Measurements from ENCODE around the gene PUM2.

Gene PUM2

DNA sequence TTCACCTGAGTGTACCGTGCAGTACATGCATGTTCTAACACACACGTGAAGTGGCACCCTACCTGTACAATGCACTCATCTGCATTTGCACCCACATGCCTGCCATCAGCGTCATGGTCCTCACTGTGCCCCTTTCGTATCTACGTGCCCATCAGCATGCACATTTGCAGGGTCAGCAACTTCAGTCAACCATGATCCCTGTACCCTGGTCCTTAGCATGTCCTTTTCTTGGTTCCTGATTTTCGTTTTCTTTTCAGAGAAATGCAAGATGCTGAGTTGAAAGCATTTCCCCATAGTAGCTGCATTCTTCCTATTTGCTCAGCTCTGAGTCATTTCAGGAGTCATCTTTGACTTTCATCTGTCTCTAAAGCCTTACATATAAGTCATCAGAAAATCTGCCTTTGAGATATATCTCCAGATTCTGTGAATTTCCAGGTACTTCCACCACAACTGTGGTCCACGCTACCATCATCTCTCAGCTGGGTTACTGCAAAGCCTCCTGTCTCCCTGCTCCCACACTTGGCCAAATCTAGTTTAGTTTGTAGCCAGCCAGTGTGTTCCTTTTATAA, 14.7 kb upstream of the PUM2 start:
- H3K27me3 Mint-ChIP-seq: peaks cover 11% of the 10 kb centered on the region
- H3K27ac Mint-ChIP-seq (ENCODE audit: low read depth): no peak overlapping the region
- no peak for DNase-seq (ENCODE audit: low spot score in 2 of 2)
- ATAC-seq (replicated peaks; ENCODE audit: extremely low read depth, poor library complexity, severe bottlenecking): no peak
- H3K4me3 Mint-ChIP-seq: no peak overlapping the region
- no peaks in the 10 kb centered on the region for H3K9me3 Mint-ChIP-seq
- H3K36me3 Mint-ChIP-seq (ENCODE audit: insufficient read depth): no peaks in the 10 kb centered on the region
- no peaks in the 10 kb centered on the region for H3K4me1 Mint-ChIP-seq

DNA sequence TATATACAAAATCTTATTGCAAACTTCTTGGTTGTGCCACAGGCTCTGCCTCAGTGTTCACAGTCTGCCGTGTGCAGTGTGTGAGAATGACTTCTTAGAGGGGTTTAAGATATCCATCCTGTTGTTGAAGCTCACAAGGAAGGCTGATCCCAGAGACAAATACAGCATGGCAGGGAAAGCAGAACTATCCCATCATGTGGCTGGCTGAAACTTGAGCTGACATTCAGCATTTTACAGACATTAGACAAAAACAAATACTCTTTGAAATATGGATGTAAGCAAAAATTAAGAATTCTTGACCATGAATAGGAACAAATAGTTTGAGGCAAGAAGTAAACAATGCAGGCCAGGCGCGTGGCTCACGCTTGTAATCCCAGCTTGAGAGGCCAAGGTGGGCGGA, 12.9 kb upstream of the PUM2 start:
- no peak overlapping the region for H3K27ac Mint-ChIP-seq (ENCODE audit: low read depth)
- ATAC-seq (replicated peaks; ENCODE audit: extremely low read depth, poor library complexity, severe bottlenecking) (no peak), DNase-seq (ENCODE audit: low spot score in 2 of 2) (no peak)
- no peaks in the 10 kb centered on the region for H3K36me3 Mint-ChIP-seq (ENCODE audit: insufficient read depth)
- H3K9me3 Mint-ChIP-seq: no peaks in the 10 kb centered on the region
- no peak overlapping the region for H3K4me3 Mint-ChIP-seq
- H3K4me1 Mint-ChIP-seq: no peaks in the 10 kb centered on the region
- H3K27me3 Mint-ChIP-seq: no peaks in the 10 kb centered on the region

DNA sequence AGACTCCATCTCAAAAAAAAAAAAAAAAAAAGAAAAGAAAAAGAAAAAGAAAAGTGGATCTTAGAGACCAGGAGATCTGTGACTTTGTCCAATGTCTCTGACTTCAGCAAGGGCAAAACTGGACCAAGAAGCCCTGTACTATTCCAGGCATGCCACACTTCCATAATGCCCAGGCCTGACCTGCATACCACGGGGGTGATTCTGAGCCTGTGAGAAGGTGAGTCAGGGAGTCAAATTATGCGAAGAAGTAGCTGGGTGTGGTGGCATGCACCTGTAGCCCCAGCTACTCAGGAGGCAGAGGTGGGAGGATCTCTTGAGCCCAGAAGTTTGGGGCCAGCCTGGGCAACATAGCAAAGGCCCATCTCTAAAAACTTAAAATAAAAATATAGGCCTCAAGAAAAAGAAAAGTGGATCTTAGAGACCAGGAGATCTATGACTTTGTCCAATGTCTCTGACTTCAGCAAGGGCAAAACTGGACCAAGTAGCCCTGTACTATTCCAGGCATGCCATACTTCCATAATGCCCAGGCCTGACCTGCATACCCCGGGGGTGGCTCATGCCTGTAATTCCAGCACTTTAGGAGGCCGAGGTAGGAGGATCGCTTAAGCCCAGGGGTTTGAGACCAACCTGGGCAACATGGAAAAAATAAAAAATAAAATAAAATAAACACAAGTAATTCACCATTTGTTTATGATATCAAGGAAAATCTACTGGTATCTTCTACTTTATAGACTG, 12.2 kb upstream of the PUM2 start:
- Mint-ChIP-seq H3K36me3 (ENCODE audit: insufficient read depth) (no peaks in the 10 kb centered on the region), H3K27me3 (no peaks in the 10 kb centered on the region), H3K27ac (ENCODE audit: low read depth) (no peak overlapping the region), H3K4me3 (no peak overlapping the region), H3K9me3 (no peaks in the 10 kb centered on the region), H3K4me1 (no peaks in the 10 kb centered on the region)
- ATAC-seq (replicated peaks; ENCODE audit: extremely low read depth, poor library complexity, severe bottlenecking): no peak
- no peak for DNase-seq (ENCODE audit: low spot score in 2 of 2)

DNA sequence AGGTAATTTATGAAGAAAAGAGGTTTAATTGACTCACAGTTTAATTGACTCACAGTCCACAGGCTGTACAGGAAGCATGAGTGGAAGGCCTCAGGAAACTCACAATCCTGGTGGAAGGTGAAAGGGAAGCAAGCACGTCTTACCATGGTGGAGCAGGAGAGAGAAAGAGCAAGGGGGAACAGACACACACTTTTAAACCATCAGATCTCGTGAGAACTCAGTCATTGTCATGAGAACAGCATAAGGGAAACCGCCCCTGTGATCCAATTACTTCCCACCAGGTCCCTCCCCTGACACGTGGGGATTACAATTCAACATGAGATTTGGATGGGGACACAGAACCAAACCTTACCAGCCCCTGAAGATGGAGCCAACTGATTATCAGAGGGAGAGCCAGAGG, 11.2 kb upstream of the PUM2 start:
- no peaks in the 10 kb centered on the region for H3K36me3 Mint-ChIP-seq (ENCODE audit: insufficient read depth)
- no peak overlapping the region for H3K27ac Mint-ChIP-seq (ENCODE audit: low read depth)

DNA sequence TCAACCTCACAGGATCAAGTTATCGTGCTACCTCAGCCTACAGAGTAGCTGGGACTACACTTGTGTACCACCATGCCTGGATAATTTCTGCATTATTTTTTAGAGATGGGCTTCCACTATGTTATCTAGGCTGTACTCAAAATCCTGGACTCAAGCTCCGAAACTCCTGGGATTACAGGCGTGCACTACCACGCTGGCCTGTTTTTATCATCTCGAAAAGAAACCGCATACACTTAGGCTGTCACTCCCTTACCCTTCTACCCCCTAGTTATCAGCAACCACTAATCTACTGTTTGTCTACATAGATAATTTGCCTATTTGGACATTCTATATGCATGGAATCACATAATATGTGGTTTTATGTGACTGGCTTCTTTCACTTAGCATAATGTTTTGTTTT, 8.5 kb upstream of the PUM2 start:
- Mint-ChIP-seq H3K27me3 (no peaks in the 10 kb centered on the region), H3K27ac (ENCODE audit: low read depth) (no peak overlapping the region), H3K9me3 (no peaks in the 10 kb centered on the region), H3K4me3 (no peak overlapping the region), H3K36me3 (ENCODE audit: insufficient read depth) (no peaks in the 10 kb centered on the region), H3K4me1 (no peaks in the 10 kb centered on the region)
- ATAC-seq (replicated peaks; ENCODE audit: extremely low read depth, poor library complexity, severe bottlenecking) (no peak), DNase-seq (ENCODE audit: low spot score in 2 of 2) (no peak)

More for the DNA sequence above, 11.2 kb upstream of the PUM2 start:
- H3K9me3 Mint-ChIP-seq: no peaks in the 10 kb centered on the region
- H3K4me1 Mint-ChIP-seq: no peaks in the 10 kb centered on the region
- no peak overlapping the region for H3K4me3 Mint-ChIP-seq
- ATAC-seq (replicated peaks; ENCODE audit: extremely low read depth, poor library complexity, severe bottlenecking): no peak
- no peak for DNase-seq (ENCODE audit: low spot score in 2 of 2)
- H3K27me3 Mint-ChIP-seq: no peaks in the 10 kb centered on the region

DNA sequence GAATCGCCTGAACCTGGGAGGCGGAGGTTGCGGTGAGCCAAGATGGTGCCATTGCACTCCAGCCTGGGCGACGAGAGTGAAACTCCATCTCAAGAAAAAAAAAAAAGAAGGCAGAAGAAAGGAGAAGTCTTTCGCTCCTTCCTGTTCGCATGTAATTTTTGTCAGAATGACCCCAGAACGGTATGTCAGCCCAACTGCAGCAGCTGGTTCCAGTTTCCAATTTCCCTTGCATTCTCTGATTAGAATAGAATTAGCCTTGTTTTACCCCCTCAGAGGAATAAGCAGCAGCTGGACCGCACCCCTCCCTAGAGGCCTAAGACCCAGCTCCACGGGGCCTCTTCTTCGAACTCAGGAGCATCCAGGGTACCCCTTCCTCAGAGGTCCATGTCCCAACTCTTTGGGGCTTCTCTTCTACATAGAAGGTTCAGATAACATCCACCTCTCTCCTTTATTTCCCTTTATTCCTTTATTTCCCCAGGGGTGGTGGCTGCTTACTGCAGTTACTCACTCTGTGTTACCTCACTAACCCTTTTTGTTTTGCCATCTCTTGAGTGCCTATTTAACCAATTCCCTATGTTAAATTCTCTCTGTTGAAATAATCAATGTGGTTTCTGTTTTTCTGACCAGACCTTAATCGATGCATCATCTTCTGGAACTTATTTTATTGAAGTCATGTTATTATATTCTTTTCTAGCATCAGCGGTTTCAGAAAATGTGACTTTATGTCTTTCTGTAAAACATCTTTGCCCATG, 7.2 kb upstream of the PUM2 start:
- no peaks in the 10 kb centered on the region for H3K36me3 Mint-ChIP-seq (ENCODE audit: insufficient read depth)
- no peaks in the 10 kb centered on the region for H3K9me3 Mint-ChIP-seq
- no peak overlapping the region for H3K27ac Mint-ChIP-seq (ENCODE audit: low read depth)
- DNase-seq (ENCODE audit: low spot score in 2 of 2) (no peak), ATAC-seq (replicated peaks; ENCODE audit: extremely low read depth, poor library complexity, severe bottlenecking) (no peak)
- no peaks in the 10 kb centered on the region for H3K4me1 Mint-ChIP-seq
- no peak overlapping the region for H3K4me3 Mint-ChIP-seq
- no peaks in the 10 kb centered on the region for H3K27me3 Mint-ChIP-seq

DNA sequence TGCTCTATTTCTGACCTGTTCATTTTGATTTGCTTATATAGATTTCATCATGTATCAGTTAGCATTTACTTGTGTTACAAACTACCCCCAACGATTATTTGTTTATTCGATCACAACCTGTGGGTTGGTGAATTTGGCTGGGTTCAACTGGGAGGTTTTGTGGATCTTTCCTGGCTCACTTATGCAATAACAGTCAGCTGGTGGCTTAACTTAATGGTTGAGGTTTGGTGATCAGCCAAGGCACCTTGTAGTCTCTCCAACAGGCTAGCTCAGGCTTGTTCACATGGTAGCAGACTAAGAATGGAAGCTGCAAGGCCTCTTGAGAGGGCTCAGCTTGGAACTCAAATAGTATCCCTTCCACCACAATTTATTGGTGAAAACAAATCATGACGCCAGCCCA, 5.4 kb upstream of the PUM2 start:
- no peak overlapping the region for H3K4me3 Mint-ChIP-seq
- no peaks in the 10 kb centered on the region for H3K9me3 Mint-ChIP-seq
- H3K36me3 Mint-ChIP-seq (ENCODE audit: insufficient read depth): no peaks in the 10 kb centered on the region
- H3K27ac Mint-ChIP-seq (ENCODE audit: low read depth): no peak overlapping the region
- no peaks in the 10 kb centered on the region for H3K27me3 Mint-ChIP-seq
- ATAC-seq (replicated peaks; ENCODE audit: extremely low read depth, poor library complexity, severe bottlenecking) (no peak), DNase-seq (ENCODE audit: low spot score in 2 of 2) (no peak)
- no peaks in the 10 kb centered on the region for H3K4me1 Mint-ChIP-seq

DNA sequence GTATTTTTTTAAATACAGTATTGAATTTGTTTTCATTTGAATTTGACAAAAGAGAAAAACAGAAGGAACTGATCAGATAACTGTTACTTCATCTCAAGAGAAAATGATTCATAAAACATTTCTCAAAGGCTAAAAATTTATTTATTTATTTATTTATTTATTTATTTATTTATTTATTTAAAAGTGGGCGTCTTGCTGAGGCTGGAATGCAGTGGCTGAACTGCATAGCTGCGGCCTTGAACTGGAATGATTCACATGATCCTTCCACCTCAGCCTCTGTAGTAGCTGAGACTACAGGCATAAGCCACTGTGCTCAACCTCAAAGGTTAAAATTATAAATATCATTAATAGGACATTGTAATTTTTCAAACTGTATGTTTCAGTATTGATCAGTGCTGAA, 4.5 kb upstream of the PUM2 start:
- Mint-ChIP-seq H3K4me1 (peaks cover under 1% of the 10 kb centered on the region), H3K27me3 (no peaks in the 10 kb centered on the region), H3K4me3 (no peak overlapping the region), H3K9me3 (no peaks in the 10 kb centered on the region), H3K36me3 (ENCODE audit: insufficient read depth) (peaks cover 1% of the 10 kb centered on the region), H3K27ac (ENCODE audit: low read depth) (no peak overlapping the region)
- DNase-seq (ENCODE audit: low spot score in 2 of 2) (no peak), ATAC-seq (replicated peaks; ENCODE audit: extremely low read depth, poor library complexity, severe bottlenecking) (no peak)

DNA sequence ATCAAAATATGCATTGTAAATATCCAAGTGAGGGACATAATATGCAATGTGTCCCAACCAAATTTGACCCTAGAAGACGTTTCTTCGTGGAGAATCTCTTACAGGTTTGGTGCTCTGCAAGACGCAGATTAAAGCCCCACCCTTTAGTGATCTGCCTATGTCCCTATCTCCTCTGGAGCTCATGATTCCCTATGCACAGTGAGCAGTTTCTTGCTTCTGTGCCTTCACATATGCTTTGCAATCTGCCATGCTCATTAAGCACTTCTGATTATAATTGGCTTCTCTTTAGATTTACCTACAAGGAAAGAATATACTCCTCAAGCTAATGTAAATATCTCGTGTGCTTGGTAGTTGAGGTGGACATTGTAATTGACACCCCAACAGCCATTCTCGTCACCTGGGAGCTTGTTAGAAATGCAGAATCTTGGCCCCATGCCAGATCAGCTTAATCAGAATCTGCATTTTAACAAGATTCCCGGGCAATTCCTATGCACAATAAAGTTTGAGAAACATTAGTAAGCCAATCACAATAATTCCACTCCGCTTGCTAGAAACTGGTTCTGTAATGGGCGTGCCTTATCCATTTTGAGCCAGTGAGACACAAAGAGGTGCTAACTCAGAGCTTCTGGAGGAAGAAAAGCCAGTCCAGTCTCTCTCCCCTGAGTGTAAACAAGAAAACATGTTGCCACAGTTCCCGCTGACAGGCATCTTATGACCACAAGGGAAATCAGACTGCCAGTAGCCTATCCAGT, 2.8 kb upstream of the PUM2 start:
- peaks cover 14% of the 10 kb centered on the region for H3K4me1 Mint-ChIP-seq
- H3K27ac Mint-ChIP-seq (ENCODE audit: low read depth): no peak overlapping the region
- no peak for DNase-seq (ENCODE audit: low spot score in 2 of 2)
- peaks cover 3% of the 10 kb centered on the region for H3K36me3 Mint-ChIP-seq (ENCODE audit: insufficient read depth)
- H3K27me3 Mint-ChIP-seq: no peaks in the 10 kb centered on the region
- ATAC-seq (replicated peaks; ENCODE audit: extremely low read depth, poor library complexity, severe bottlenecking): no peak
- no peak overlapping the region for H3K4me3 Mint-ChIP-seq
- H3K9me3 Mint-ChIP-seq: no peaks in the 10 kb centered on the region

DNA sequence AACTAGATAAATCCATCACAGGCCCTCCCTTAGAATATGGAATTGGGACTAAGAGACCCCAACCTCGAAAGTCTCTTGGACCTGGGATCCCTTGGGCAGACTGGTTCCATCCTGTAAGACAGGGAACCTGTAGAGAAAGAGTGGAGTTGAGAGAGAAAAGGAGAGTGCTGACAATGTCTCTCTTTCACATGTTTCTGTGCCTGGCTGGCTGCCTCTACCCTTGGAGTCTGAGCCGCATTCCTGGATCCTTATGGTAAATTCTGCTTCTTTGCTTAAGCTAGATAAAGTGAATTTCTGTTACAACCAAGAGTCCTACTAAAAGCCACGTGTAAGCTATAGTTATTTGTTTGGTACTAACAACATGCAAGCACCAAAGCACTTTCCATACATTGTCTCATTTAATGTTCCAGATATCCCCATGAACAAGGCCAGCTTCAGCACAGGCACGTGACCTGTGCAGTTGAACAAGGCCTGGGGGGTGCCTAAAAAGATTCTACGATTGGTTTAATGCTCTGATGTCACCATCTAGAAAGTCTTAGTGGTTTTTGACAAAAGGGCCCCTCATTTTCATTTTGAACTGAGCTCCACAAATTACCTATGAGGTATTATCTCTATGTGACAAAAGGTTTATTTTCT, 2.1 kb upstream of the PUM2 start:
- H3K36me3 Mint-ChIP-seq (ENCODE audit: insufficient read depth): peaks cover 4% of the 10 kb centered on the region
- no peak overlapping the region for H3K27ac Mint-ChIP-seq (ENCODE audit: low read depth)
- no peak for ATAC-seq (replicated peaks; ENCODE audit: extremely low read depth, poor library complexity, severe bottlenecking)
- no peak overlapping the region for H3K4me3 Mint-ChIP-seq
- H3K4me1 Mint-ChIP-seq: peaks cover 17% of the 10 kb centered on the region
- DNase-seq (ENCODE audit: low spot score in 2 of 2): no peak
- no peaks in the 10 kb centered on the region for H3K9me3 Mint-ChIP-seq
- no peaks in the 10 kb centered on the region for H3K27me3 Mint-ChIP-seq

DNA sequence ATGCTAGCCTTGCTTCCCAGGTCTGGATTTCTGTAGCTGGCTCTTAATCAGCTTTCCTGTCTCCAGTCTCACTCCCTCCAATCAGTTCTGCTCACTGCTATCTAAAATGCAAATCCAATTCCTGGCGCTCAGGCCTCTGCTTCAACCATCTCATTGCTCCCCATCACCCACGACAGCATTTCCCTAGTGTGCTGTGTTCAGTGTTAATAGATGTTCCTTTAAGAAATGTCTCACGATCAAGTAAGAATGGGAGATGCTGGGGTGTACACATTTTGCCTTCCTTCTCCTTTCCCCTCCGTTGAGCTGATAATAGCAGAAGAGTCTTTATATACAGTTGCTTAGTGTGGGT, 1.6 kb upstream of the PUM2 start:
- Mint-ChIP-seq H3K27me3 (no peaks in the 10 kb centered on the region), H3K9me3 (no peaks in the 10 kb centered on the region)

DNA sequence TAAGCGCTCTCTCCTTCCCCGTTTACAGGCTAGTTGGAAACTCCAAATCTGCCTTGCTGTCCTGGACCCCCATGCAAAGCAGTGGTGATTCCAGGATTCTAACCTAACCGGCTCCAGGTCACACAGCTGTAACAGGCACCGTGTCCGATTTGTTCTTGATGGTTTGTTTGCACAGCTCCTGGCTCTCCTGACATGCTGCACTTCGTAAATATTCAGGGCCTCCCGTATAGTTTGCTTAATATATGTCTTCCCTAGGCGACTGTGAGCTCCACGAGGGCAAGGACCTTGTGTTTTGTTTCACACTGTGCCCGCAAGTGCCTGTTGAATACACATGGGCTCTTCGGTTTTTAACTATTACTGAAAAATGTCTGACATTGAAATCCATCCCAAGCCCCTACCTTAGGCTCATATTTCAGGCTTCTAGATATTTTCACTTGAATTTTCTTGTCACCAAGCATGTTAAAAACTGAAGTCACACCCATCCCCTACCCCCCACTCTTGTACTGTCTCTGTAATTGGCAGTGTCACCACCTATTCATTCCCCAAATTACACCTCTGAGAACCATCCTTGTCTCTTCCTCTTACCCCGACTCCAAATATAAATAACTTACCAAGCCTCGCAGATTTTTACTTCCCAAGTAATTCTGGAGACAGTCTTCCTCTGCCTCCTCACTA, 1.0 kb upstream of the PUM2 start:
- H3K27ac Mint-ChIP-seq (ENCODE audit: low read depth): no peak overlapping the region
- H3K27me3 Mint-ChIP-seq: no peaks in the 10 kb centered on the region
- H3K4me3 Mint-ChIP-seq: no peak overlapping the region
- no peak for ATAC-seq (replicated peaks; ENCODE audit: extremely low read depth, poor library complexity, severe bottlenecking)
- H3K4me1 Mint-ChIP-seq: peaks cover 27% of the 10 kb centered on the region
- no peak for DNase-seq (ENCODE audit: low spot score in 2 of 2)
- peaks cover 4% of the 10 kb centered on the region for H3K36me3 Mint-ChIP-seq (ENCODE audit: insufficient read depth)
- H3K9me3 Mint-ChIP-seq: no peaks in the 10 kb centered on the region

More for the DNA sequence above, 1.6 kb upstream of the PUM2 start:
- H3K4me3 Mint-ChIP-seq: no peak overlapping the region
- H3K4me1 Mint-ChIP-seq: peaks cover 22% of the 10 kb centered on the region
- peaks cover 4% of the 10 kb centered on the region for H3K36me3 Mint-ChIP-seq (ENCODE audit: insufficient read depth)
- ATAC-seq (replicated peaks; ENCODE audit: extremely low read depth, poor library complexity, severe bottlenecking) (no peak), DNase-seq (ENCODE audit: low spot score in 2 of 2) (no peak)
- H3K27ac Mint-ChIP-seq (ENCODE audit: low read depth): no peak overlapping the region

Data from central memory CD8-positive, alpha-beta T cell (primary cell).